Type B pancreatic cell (in vitro differentiated cells): ENCODE data around the gene ZNF354B. TPM values are rescaled to one million over a fixed set of nuclear protein-coding genes. Genes with fewer than 3 reads are reported as not detected.
A peak's percentile ranks its signal among the peaks of the same experiment; 100 is the strongest.
"Not testable (repeated sequence)": the region's sequence is repeated elsewhere in the genome, so short reads cannot be mapped to it uniquely, and the experiment has no call there.

ENCODE experiments used
- DNase-seq: peaks from one replicate; pipeline ENCODE4 v3.0.0; 2021; ENCODE audit warnings: mixed read lengths; ENCODE audit not compliant: unreplicated experiment; ENCODE audit errors: extremely low spot score
- H3K27ac Mint-ChIP-seq: 2 replicates; pipeline ENCODE4 v1.8.0; 2021; ENCODE audit warnings: mild to moderate bottlenecking, mixed read lengths
- H3K27me3 Mint-ChIP-seq: 2 replicates; pipeline ENCODE4 v1.8.0; 2021; ENCODE audit warnings: mixed read lengths
- H3K36me3 Mint-ChIP-seq: 2 replicates; pipeline ENCODE4 v1.8.0; 2021; ENCODE audit warnings: mixed read lengths
- H3K4me1 Mint-ChIP-seq: one replicate; pipeline ENCODE4 v1.8.0; 2021; ENCODE audit warnings: mixed read lengths; ENCODE audit not compliant: unreplicated experiment
- H3K4me3 Mint-ChIP-seq: 2 replicates; pipeline ENCODE4 v1.8.0; 2021; ENCODE audit warnings: mild to moderate bottlenecking, mixed read lengths
- H3K9me3 Mint-ChIP-seq: 2 replicates; pipeline ENCODE4 v1.8.0; 2021; ENCODE audit warnings: mixed read lengths
- CTCF ChIP-seq: fragments of 200-600 bp; sonication (generic); conservative IDR thresholded peaks from 2 replicates; pipeline ENCODE4 v1.5.0; 2021; ENCODE audit warnings: antibody characterized with exemption, mild to moderate bottlenecking
- total RNA-seq: library from RNA; stranded (reverse); gene quantifications from 2 replicates; pipeline ENCODE4 v1.2.1, GENCODE V29; 2021; ENCODE audit warnings: low replicate concordance

The ZNF354B gene
- total RNA-seq, 1 donor from 2014 or later, result 27.8 TPM

DNA sequence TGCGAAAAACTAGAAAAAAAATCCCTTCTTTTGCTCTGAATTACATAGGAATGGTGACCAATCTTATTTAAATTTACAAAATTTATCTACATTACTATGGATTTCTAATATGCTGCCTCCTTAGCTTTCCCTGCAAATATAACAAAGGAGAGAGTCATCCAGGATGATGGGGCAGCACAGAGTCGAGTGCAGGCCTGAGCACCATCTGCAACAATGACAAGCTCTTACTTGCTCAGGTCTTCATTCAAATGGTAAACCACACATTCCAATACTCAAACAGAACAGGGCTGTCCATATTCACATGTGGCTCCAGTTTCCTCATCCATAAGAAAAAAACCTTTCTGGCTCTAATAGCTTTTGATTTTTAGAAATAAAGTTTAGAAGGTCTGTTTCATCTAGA, 33.5 kb upstream of the ZNF354B start:
- no peak for TF ChIP-seq CTCF
- Mint-ChIP-seq H3K36me3 (no peaks in the 10 kb centered on the region), H3K9me3 (no peaks in the 10 kb centered on the region), H3K4me1 (no peaks in the 10 kb centered on the region), H3K27ac (no peak overlapping the region), H3K4me3 (no peak overlapping the region), H3K27me3 (peaks cover 3% of the 10 kb centered on the region)
- no peak for DNase-seq

DNA sequence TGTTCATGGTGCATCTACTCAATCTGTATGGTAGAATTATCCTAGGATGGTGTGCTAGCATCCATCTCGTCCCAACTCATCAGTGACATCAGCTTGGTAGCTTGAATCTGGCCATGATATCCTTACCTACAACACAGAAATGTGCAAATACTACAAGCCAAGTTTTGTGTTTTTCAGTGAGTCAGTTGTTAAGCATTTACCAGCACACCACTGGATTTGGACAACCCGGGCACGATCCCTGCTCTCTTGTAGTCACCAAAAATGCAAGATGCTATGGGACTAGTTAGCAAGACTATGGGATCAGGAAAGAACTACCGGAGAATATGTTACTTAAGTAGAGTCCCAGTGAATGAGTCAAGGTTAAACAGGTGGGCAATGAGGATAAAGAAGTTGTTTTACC, 32.1 kb upstream of the ZNF354B start:
- Mint-ChIP-seq H3K36me3 (no peaks in the 10 kb centered on the region), H3K27me3 (no peaks in the 10 kb centered on the region), H3K9me3 (no peaks in the 10 kb centered on the region), H3K27ac (no peak overlapping the region), H3K4me1 (no peaks in the 10 kb centered on the region), H3K4me3 (no peak overlapping the region)
- DNase-seq, result no peak
- TF ChIP-seq CTCF, result no peak

GRCh38 chr5:178831049-178831448, 28.7 kb upstream of the ZNF354B start:
- H3K27me3 Mint-ChIP-seq, result no peaks in the 10 kb centered on the region
- H3K9me3 Mint-ChIP-seq, result no peaks in the 10 kb centered on the region
- DNase-seq, result no peak
- TF ChIP-seq CTCF, result peak; percentile 34
- H3K4me1 Mint-ChIP-seq, result no peaks in the 10 kb centered on the region
- no peak overlapping the region for H3K27ac Mint-ChIP-seq
- no peak overlapping the region for H3K4me3 Mint-ChIP-seq
- H3K36me3 Mint-ChIP-seq, result no peaks in the 10 kb centered on the region

DNA sequence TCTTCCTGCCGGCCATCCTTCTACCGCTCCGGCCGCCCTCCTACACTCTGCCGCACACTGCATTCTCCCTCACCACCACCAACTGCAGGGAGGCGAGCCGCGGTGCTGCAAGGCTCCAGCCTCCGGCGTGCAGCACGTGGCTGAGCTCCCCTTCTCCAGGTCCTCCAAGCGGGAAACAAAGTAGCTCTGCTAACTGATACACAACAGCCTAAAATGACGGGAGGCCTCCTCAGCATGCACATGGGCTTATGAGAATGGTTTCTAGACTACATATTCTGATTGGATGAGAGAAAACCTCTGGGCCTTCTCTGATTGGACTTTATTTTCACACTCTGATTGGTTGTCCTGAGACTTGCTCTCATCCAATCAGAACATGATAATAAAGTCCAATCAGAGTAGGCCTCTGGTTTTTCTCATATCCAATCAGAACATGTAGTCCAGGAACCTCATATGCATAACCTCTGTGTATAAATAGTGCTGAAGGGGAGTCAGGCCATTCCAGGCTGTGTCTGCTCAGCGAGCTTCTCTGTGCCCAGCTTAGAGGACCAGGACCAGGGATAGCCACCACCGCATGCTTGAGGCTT, 27.0 kb upstream of the ZNF354B start:
- DNase-seq, result no peak
- no peaks in the 10 kb centered on the region for H3K9me3 Mint-ChIP-seq
- peak overlapping the region; percentile 81 for H3K4me3 Mint-ChIP-seq
- no peaks in the 10 kb centered on the region for H3K4me1 Mint-ChIP-seq
- H3K36me3 Mint-ChIP-seq, result no peaks in the 10 kb centered on the region
- TF ChIP-seq CTCF, result no peak
- H3K27me3 Mint-ChIP-seq, result no peaks in the 10 kb centered on the region
- H3K27ac Mint-ChIP-seq, result no peak overlapping the region

- peaks cover 4% of the 10 kb centered on the region for H3K27me3 Mint-ChIP-seq
These were observed 23.1 kb upstream of the ZNF354B start for GRCh38 chr5:178836628-178837027.

DNA sequence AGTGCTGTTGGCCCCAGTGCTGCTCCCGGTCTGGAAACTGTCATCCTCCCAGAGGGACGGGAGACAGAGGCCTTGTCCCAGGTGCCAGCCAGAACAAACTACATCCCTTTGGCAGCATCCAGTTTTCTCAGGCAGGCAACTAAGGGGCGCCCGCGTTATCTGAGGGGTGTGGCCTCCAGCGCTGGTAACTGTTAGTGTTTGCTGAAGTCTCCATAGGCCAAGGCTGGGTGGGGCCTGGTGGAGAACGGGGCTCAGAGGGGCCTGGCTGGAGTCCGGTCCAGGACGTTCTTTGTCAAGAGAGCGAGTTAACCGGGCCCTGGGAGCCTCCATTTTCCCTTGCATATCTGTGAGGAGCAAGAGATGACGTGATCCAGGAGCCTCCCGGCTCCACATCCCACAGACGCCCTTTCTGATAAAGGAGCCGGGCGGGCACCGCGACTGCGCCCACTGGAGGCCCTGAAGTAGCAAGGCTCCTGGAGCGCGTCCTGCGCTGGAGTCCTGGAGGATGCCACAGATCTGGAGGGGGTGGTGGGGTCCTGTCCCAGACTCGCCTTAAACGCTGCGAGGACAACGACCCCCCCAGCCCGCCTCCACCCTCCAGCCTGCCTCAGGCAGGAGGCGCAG, 20.9 kb upstream of the ZNF354B start:
- not testable (repeated sequence) for H3K4me1 Mint-ChIP-seq, H3K27ac Mint-ChIP-seq, H3K27me3 Mint-ChIP-seq, DNase-seq, H3K4me3 Mint-ChIP-seq, H3K9me3 Mint-ChIP-seq, H3K36me3 Mint-ChIP-seq

More at GRCh38 chr5:178836628-178837027, 23.1 kb upstream of the ZNF354B start:
- Mint-ChIP-seq H3K9me3 (no peaks in the 10 kb centered on the region), H3K4me1 (no peaks in the 10 kb centered on the region), H3K27ac (peak overlapping the region; percentile 36), H3K36me3 (no peaks in the 10 kb centered on the region), H3K4me3 (no peak overlapping the region)
- TF ChIP-seq CTCF, result no peak
- DNase-seq, result no peak
